Spleen (tissue), 3 donors: ENCODE data around the gene SCAMP5.

ENCODE experiments used
- POLR2A ChIP-seq, 3 donors: fragments of 450-650 bp; IDR thresholded peaks; one replicate each; pipeline ENCODE4 v1.5.1; 2017; ENCODE audit warnings: antibody characterized with exemption in 3 of 3, mild to moderate bottlenecking in 1 of 3
- POLR2AphosphoS5 ChIP-seq, 3 donors: sonication (generic); formaldehyde crosslinking; IDR thresholded peaks; one replicate each; pipeline ENCODE4 v1.5.1; 2017; ENCODE audit warnings: antibody characterized with exemption in 3 of 3

- TF ChIP-seq POLR2AphosphoS5 (IDR thresholded peaks at IDR 0.05) (no peak), POLR2A (IDR thresholded peaks at IDR 0.05) (no peak)
Observed at GRCh38 chr15:75067123-75067830, 71.9 kb downstream of the SCAMP5 start.
